Smooth muscle cell (in vitro differentiated cells): ENCODE results near the gene CDC37. TPM values are rescaled to one million over a fixed set of nuclear protein-coding genes. Genes with fewer than 3 reads are reported as not detected.

ENCODE experiments used
- DNase-seq: peaks from one replicate; lab custom pipeline; 2025; ENCODE audit not compliant: unreplicated experiment; lab: John Stamatoyannopoulos, UW
- H2AFZ ChIP-seq: fragments of 200-600 bp; sonication (generic); 2 replicates; pipeline ENCODE4 v1.6.0; 2016; ENCODE audit warnings: antibody characterized with exemption, low read depth, mild to moderate bottlenecking
- H3F3A ChIP-seq: fragments of 200-600 bp; sonication (generic); 2 replicates; pipeline ENCODE4 v1.6.0; 2017; ENCODE audit warnings: antibody characterized with exemption, low read depth
- H3K27ac ChIP-seq: fragments of 200-600 bp; sonication (generic); 2 replicates; pipeline ENCODE4 v1.5.1; 2016; ENCODE audit warnings: low read depth, mild to moderate bottlenecking
- H3K27me3 ChIP-seq: fragments of 200-600 bp; sonication (generic); 2 replicates; pipeline ENCODE4 v1.6.1; 2016; ENCODE audit warnings: low read depth, mild to moderate bottlenecking
- H3K36me3 ChIP-seq: fragments of 200-600 bp; sonication (generic); 2 replicates; pipeline ENCODE4 v1.5.1; 2016; ENCODE audit warnings: low read depth
- H3K4me1 ChIP-seq: fragments of 200-600 bp; sonication (generic); 2 replicates; pipeline ENCODE4 v1.5.1; 2016; ENCODE audit warnings: low read depth
- H3K4me2 ChIP-seq: fragments of 200-600 bp; sonication (generic); 2 replicates; pipeline ENCODE4 v1.6.0; 2016; ENCODE audit warnings: mild to moderate bottlenecking
- H3K4me3 ChIP-seq: fragments of 200-600 bp; sonication (generic); 2 replicates; pipeline ENCODE4 v1.5.1; 2016; ENCODE audit warnings: mild to moderate bottlenecking
- H3K79me2 ChIP-seq: fragments of 200-600 bp; sonication (generic); 2 replicates; pipeline ENCODE4 v1.6.0; 2016; ENCODE audit warnings: low read depth, mild to moderate bottlenecking
- H3K9ac ChIP-seq: fragments of 200-600 bp; sonication (generic); 2 replicates; pipeline ENCODE4 v1.6.0; 2016; ENCODE audit warnings: low read depth
- H3K9me3 ChIP-seq: fragments of 200-600 bp; sonication (generic); replicated peaks from 2 replicates; pipeline ENCODE4 v1.5.1; 2016; ENCODE audit warnings: low read depth
- H4K20me1 ChIP-seq: fragments of 200-600 bp; sonication (generic); 2 replicates; pipeline ENCODE4 v1.6.0; 2016; ENCODE audit warnings: low read depth
- WGBS: methylation state at CpG from one replicate; pipeline ENCODE4 v1.1.7; 2016; ENCODE audit warnings: low lambda C conversion rate; 5-methylcytosine and 5-hydroxymethylcytosine counted together
- polyA plus RNA-seq: library from polyadenylated mRNA; unstranded; fragments of >200 nt; fragmentation: Nextera tagmentation; extraction: Ambion mirVana; gene quantifications from 2 replicates; pipeline ENCODE4 v1.2.1, GENCODE V29; 2016
- total RNA-seq: library from RNA; depleted of rRNA; stranded (reverse); fragments of >200 nt; gene quantifications from 2 replicates; pipeline ENCODE4 v1.2.3, GENCODE V29; 2014
- TF ChIP-seq, protein P1 (sequence below): fragments of 200-600 bp; sonication (generic); IDR thresholded peaks from 2 replicates; pipeline ENCODE4 v1.5.1; 2017; ENCODE audit warnings: borderline replicate concordance, mild to moderate bottlenecking, antibody characterized with exemption; ENCODE audit not compliant: insufficient read depth, poor library complexity, severe bottlenecking

CDC37 gene
- total and polyA plus RNA-seq, 2 experiments from 2014 or later = 98.4 to 186 TPM

- DNase-seq = no peak
- 95% methylated on average over 18 of the region's 23 CpGs for WGBS
- Histone ChIP-seq H3K36me3 (no peaks in the 10 kb centered on the region), H3K4me3 (no peak overlapping the region), H2AFZ (no peak overlapping the region), H3K9ac (no peak overlapping the region), H3K79me2 (no peaks in the 10 kb centered on the region), H3K4me2 (no peak overlapping the region), H3K9me3 (no peaks in the 10 kb centered on the region), H3K27ac (no peak overlapping the region), H4K20me1 (peaks cover 14% of the 10 kb centered on the region), H3F3A (no peaks in the 10 kb centered on the region), H3K4me1 (no peaks in the 10 kb centered on the region), H3K27me3 (no peaks in the 10 kb centered on the region)
- TF ChIP-seq, protein P1, sequence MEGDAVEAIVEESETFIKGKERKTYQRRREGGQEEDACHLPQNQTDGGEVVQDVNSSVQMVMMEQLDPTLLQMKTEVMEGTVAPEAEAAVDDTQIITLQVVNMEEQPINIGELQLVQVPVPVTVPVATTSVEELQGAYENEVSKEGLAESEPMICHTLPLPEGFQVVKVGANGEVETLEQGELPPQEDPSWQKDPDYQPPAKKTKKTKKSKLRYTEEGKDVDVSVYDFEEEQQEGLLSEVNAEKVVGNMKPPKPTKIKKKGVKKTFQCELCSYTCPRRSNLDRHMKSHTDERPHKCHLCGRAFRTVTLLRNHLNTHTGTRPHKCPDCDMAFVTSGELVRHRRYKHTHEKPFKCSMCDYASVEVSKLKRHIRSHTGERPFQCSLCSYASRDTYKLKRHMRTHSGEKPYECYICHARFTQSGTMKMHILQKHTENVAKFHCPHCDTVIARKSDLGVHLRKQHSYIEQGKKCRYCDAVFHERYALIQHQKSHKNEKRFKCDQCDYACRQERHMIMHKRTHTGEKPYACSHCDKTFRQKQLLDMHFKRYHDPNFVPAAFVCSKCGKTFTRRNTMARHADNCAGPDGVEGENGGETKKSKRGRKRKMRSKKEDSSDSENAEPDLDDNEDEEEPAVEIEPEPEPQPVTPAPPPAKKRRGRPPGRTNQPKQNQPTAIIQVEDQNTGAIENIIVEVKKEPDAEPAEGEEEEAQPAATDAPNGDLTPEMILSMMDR = no peak
These were observed 37.8 kb downstream of the CDC37 start for GRCh38 chr19:10365518-10365917.

DNA sequence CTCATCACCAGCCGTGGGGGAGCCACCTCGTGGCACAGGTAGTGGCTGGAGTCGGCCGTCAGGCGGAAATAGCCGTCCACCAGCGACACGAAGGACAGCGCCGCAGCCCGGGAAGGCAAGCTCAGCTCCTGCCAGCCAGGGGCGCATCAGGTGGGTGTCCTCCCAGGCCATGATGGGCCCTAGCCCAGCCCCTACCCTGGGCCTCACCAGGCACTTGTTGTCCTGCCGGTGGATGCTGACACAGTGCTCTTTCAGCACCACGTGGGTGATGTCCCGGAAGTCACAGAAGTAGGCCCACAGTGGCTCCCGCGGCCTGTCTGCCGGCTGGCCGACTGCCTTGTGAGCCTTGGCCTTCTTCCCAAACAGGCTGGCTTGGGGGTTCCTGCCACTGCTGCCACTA is 38.7 kb downstream of the CDC37 start:
- Histone ChIP-seq H3K4me3 (no peak overlapping the region), H3K27me3 (no peaks in the 10 kb centered on the region), H3F3A (no peaks in the 10 kb centered on the region), H4K20me1 (peaks cover 14% of the 10 kb centered on the region), H3K9ac (no peak overlapping the region), H2AFZ (no peak overlapping the region), H3K27ac (no peak overlapping the region), H3K9me3 (no peaks in the 10 kb centered on the region), H3K79me2 (no peaks in the 10 kb centered on the region), H3K4me1 (no peaks in the 10 kb centered on the region), H3K36me3 (no peaks in the 10 kb centered on the region), H3K4me2 (no peak overlapping the region)
- WGBS = 97% methylated on average over 17 of the region's 19 CpGs
- TF ChIP-seq, protein P1 = no peak
- DNase-seq = no peak

DNA sequence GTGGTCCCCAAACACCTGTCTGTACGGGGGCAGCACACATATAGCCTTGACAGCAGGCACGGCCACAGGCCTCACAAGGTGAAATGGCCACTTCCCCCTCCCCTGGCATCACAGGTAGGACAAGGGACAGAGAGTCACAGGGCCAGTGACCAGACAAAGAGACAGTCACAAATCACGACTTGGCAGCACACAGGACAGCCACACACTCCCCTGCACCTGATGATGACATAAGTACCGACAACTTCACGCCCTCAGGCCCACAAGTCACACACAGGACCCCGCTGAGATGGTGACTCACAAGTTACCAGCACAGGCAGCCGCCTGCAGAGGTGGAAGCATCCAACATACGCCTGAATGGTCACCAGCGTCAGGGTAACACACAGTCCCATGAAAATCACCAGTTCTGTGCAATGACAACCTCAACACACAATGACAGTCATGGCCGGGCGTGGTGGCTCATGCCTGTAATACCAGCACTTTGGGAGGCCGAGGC is 39.5 kb downstream of the CDC37 start:
- no peak for DNase-seq
- Histone ChIP-seq H2AFZ (no peak overlapping the region), H3K4me1 (no peaks in the 10 kb centered on the region), H3K4me2 (no peak overlapping the region), H3K9ac (no peak overlapping the region), H3K27me3 (no peaks in the 10 kb centered on the region), H3K4me3 (no peak overlapping the region), H3K36me3 (no peaks in the 10 kb centered on the region), H4K20me1 (peaks cover 14% of the 10 kb centered on the region), H3K9me3 (no peaks in the 10 kb centered on the region), H3K79me2 (no peaks in the 10 kb centered on the region), H3K27ac (no peak overlapping the region), H3F3A (no peaks in the 10 kb centered on the region)
- WGBS = 86% methylated on average over 12 of the region's 12 CpGs
- TF ChIP-seq, protein P1 = no peak

DNA sequence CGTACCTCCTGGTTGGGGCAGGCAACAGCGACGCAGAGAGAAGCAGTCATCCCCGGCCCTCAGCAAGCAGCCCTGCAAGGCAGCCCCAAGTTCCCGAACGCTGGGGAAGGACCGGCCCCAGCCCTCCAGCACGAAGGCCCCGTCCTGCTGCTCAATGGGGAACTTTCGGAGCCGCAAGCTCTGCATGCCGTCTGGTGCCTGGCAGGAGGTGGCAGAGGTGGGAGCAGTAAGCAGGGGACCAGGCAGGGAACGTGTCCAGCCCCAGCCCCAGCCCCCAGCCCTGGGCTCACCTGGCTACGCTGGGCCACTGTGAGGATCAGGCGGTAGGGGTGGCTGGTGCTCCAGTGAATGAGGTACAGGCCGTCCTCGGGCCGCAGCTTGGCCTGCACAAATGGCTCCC is 41.1 kb downstream of the CDC37 start:
- H2AFZ ChIP-seq = no peak overlapping the region
- H3K27ac ChIP-seq = no peak overlapping the region
- no peaks in the 10 kb centered on the region for H3K36me3 ChIP-seq
- no peaks in the 10 kb centered on the region for H3K79me2 ChIP-seq
- no peaks in the 10 kb centered on the region for H3K27me3 ChIP-seq
- H3K4me1 ChIP-seq = no peaks in the 10 kb centered on the region
- 96% methylated on average over 18 of the region's 18 CpGs for WGBS
- H3K9me3 ChIP-seq = no peaks in the 10 kb centered on the region
- DNase-seq = no peak
- H4K20me1 ChIP-seq = peaks cover 14% of the 10 kb centered on the region
- TF ChIP-seq, protein P1 = no peak
- no peak overlapping the region for H3K9ac ChIP-seq
- H3K4me3 ChIP-seq = no peak overlapping the region
- no peak overlapping the region for H3K4me2 ChIP-seq
- no peaks in the 10 kb centered on the region for H3F3A ChIP-seq
